HepG2 (cell line): Measurements from ENCODE around the gene GJD3. TPM values are rescaled to one million over a fixed set of nuclear protein-coding genes. Genes with fewer than 3 reads are reported as not detected.
A peak's percentile ranks its signal among the peaks of the same experiment; 100 is the strongest.

Source experiments
- FOSL2 ChIP-seq: sonication (generic); formaldehyde crosslinking; IDR thresholded peaks from 2 replicates; pipeline ENCODE4 v1.4.0; 2020; ENCODE audit warnings: missing genetic modification reagents
- FOXA1 ChIP-seq, 2 experiments: fragments of 450-650 bp in 1 of 2; sonication (generic) in 1 of 2; formaldehyde crosslinking in 1 of 2; IDR thresholded peaks; 2 replicates each; pipeline versions ENCODE4 v1.4.0 to v1.6.1; 2016 to 2020; ENCODE audit warnings: missing genetic modification reagents in 1 of 2
- GPN1 ChIP-seq: sonication (generic); formaldehyde crosslinking; IDR thresholded peaks from 2 replicates; pipeline ENCODE4 v1.5.1; 2020; ENCODE audit warnings: missing genetic modification reagents, borderline replicate concordance
- HNRNPH1 ChIP-seq: fragments of 200-400 bp; formaldehyde crosslinking; optimal IDR thresholded peaks from 2 replicates; pipeline ENCODE3; 2017; ENCODE audit warnings: mild to moderate bottlenecking, low read depth, low read length
- IRF2 ChIP-seq: IDR thresholded peaks from 2 replicates; pipeline ENCODE4 v1.6.1; 2018; ENCODE audit warnings: missing genetic modification reagents, missing compliant biosample characterization
- RBAK ChIP-seq: sonication (generic); formaldehyde crosslinking; IDR thresholded peaks from 2 replicates; pipeline ENCODE4 v1.5.1; 2020; ENCODE audit warnings: mild to moderate bottlenecking, missing genetic modification reagents
- SIN3A ChIP-seq: IDR thresholded peaks from 2 replicates; pipeline ENCODE4 v1.6.1; 2011; ENCODE audit warnings: low read depth, mild to moderate bottlenecking, control low read depth, low read length, borderline replicate concordance
- SRSF4 ChIP-seq: fragments of 200-400 bp; formaldehyde crosslinking; IDR thresholded peaks from one replicate; pipeline ENCODE4 v1.6.1; 2018; ENCODE audit warnings: mild to moderate bottlenecking, low read depth, low read length, moderate library complexity; ENCODE audit not compliant: poor library complexity, severe bottlenecking
- THAP11 ChIP-seq: IDR thresholded peaks from 2 replicates; pipeline ENCODE4 v1.6.1; 2016; ENCODE audit warnings: missing biosample characterization, missing genetic modification reagents
- ZBTB42 ChIP-seq: sonication (generic); formaldehyde crosslinking; IDR thresholded peaks from 2 replicates; pipeline ENCODE4 v1.5.0; 2020; ENCODE audit warnings: mild to moderate bottlenecking, missing genetic modification reagents
- ZNF17 ChIP-seq: sonication (generic); formaldehyde crosslinking; IDR thresholded peaks from 2 replicates; pipeline ENCODE4 v1.5.0; 2020; ENCODE audit warnings: mild to moderate bottlenecking, missing genetic modification reagents
- ZNF24 ChIP-seq: fragments of 450-650 bp; IDR thresholded peaks from 2 replicates; pipeline ENCODE4 v1.6.1; 2017; ENCODE audit warnings: antibody characterized with exemption, mild to moderate bottlenecking
- ZNF34 ChIP-seq: sonication (generic); formaldehyde crosslinking; IDR thresholded peaks from 2 replicates; pipeline ENCODE4 v1.4.0; 2020; ENCODE audit warnings: mild to moderate bottlenecking, missing genetic modification reagents, borderline replicate concordance
- ZNF441 ChIP-seq: sonication (generic); formaldehyde crosslinking; IDR thresholded peaks from 2 replicates; pipeline ENCODE4 v1.7.0; 2021; ENCODE audit warnings: missing genetic modification reagents, borderline replicate concordance
- ZNF570 ChIP-seq: sonication (generic); formaldehyde crosslinking; IDR thresholded peaks from 2 replicates; pipeline ENCODE4 v1.4.0; 2020; ENCODE audit warnings: mild to moderate bottlenecking, missing genetic modification reagents, borderline replicate concordance
- ZNF75D ChIP-seq: sonication (generic); formaldehyde crosslinking; IDR thresholded peaks from 2 replicates; pipeline ENCODE4 v1.8.1; 2023; ENCODE audit warnings: missing genetic modification reagents, mild to moderate bottlenecking, borderline replicate concordance
- ZNF879 ChIP-seq: sonication (generic); formaldehyde crosslinking; IDR thresholded peaks from 2 replicates; pipeline ENCODE4 v1.8.1; 2023; ENCODE audit warnings: missing genetic modification reagents
- polyA plus RNA-seq, 8 experiments: library from polyadenylated mRNA; depleted of rRNA in 3 of 8; stranded (reverse) in 7 of 8; unstranded in 1 of 8; fragments of >200 nt; fragmentation: Illumina TruSeq in 4 of 8; extraction: Trizol in 4 of 8; gene quantifications; 2 replicates each; pipeline versions ENCODE4 v1.2.1 to v1.2.3, GENCODE V29; 2011 to 2016; ENCODE audit warnings: low read depth in 4 of 8, missing spikeins in 1 of 8, mixed read lengths in 1 of 8; ENCODE audit not compliant: insufficient read depth in 1 of 8
- total RNA-seq, 5 experiments: library from RNA; depleted of rRNA; stranded (reverse); fragments of >200 nt; fragmentation: Illumina TruSeq; extraction: Trizol; gene quantifications; 2 replicates each; pipeline ENCODE4 v1.2.3, GENCODE V29; 2016; ENCODE audit warnings: low read depth in 1 of 5
- TF ChIP-seq, protein P1 (sequence below): sonication (generic); formaldehyde crosslinking; IDR thresholded peaks from 2 replicates; pipeline ENCODE4 v1.5.0; 2020; ENCODE audit warnings: missing genetic modification reagents
- TF ChIP-seq, protein P2 (sequence below): sonication (generic); formaldehyde crosslinking; IDR thresholded peaks from 2 replicates; pipeline ENCODE4 v1.4.0; 2020; ENCODE audit warnings: mild to moderate bottlenecking, missing genetic modification reagents
- TF ChIP-seq, protein P3 (sequence below): sonication (generic); formaldehyde crosslinking; IDR thresholded peaks from 2 replicates; pipeline ENCODE4 v1.4.0; 2020; ENCODE audit warnings: missing genetic modification reagents
- TF ChIP-seq, protein P4 (sequence below): sonication (generic); formaldehyde crosslinking; IDR thresholded peaks from 2 replicates; pipeline ENCODE4 v1.4.0; 2020; ENCODE audit warnings: missing genetic modification reagents
- TF ChIP-seq, protein P5 (sequence below): sonication (generic); formaldehyde crosslinking; IDR thresholded peaks from 2 replicates; pipeline ENCODE4 v1.8.0; 2022; ENCODE audit warnings: low read depth, missing genetic modification reagents
- TF ChIP-seq, protein P6 (sequence below): IDR thresholded peaks from 2 replicates; pipeline ENCODE4 v1.6.1; 2016; ENCODE audit warnings: mild to moderate bottlenecking

GJD3 gene
- total and polyA plus RNA-seq, 2 of the 13 experiments (the other 11 are each of a cell fraction or from before 2014, with no cell fraction given), result not detected

DNA sequence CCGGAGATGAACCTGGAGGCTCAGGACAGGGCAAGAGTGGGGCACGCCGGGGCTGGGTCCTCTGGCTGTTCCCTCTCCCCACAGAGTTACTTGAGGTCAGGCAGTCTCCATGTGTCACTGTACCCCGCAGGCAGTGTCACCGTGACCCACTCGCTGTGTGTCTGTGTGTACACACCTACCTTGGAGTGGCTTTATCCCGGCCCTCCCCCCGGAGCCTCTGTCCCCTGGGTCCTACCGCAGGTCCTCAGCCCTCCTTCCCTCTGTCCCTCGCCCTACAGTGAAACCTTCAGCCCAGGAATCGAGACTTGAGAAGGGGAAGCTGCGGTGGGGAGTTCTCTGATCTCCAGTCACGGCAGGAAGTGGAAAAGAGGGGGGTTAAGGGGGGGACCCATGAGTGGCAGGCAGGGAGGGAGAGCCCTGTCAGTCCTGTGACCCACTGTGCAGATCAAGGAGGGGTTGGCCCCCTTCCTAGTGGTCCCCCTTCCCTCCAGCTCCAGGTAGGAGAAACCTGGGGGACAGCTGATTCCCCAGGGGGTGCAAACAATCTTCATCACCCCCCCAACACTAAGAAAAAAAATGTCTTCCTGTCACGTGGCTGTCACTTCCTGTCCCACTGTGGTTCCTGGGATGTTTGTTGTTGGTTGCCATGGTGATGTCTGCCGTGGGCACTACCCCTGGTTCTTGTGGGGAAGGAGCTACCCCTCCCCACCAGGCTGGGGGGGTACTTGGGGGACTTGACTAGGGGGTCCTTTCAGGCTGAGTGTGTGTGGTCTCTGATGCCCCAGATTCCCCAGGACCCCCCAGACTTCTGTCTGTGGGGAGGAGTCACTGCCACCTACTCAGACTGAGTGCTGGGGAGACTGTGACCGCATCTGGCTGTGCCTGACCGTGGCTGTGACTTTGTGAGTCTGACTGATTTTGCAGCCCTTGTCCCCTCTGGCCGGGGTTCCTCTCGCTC is 41.9 kb downstream of the GJD3 start (continued):
- TF ChIP-seq, protein P1, sequence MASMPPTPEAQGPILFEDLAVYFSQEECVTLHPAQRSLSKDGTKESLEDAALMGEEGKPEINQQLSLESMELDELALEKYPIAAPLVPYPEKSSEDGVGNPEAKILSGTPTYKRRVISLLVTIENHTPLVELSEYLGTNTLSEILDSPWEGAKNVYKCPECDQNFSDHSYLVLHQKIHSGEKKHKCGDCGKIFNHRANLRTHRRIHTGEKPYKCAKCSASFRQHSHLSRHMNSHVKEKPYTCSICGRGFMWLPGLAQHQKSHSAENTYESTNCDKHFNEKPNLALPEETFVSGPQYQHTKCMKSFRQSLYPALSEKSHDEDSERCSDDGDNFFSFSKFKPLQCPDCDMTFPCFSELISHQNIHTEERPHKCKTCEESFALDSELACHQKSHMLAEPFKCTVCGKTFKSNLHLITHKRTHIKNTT, result no peak
- no peak for TF ChIP-seq ZNF24
- TF ChIP-seq FOSL2, result no peak
- TF ChIP-seq ZNF75D (CRISPR knock-in tag), result no peak
- TF ChIP-seq, protein P2, sequence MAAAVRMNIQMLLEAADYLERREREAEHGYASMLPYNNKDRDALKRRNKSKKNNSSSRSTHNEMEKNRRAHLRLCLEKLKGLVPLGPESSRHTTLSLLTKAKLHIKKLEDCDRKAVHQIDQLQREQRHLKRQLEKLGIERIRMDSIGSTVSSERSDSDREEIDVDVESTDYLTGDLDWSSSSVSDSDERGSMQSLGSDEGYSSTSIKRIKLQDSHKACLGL (CRISPR knock-in tag), result no peak
- TF ChIP-seq SIN3A, result no peak
- TF ChIP-seq FOXA1 (IDR thresholded peaks at IDR 0.05), result no peak
- TF ChIP-seq FOXA1 (CRISPR knock-in tag; IDR thresholded peaks at IDR 0.05), result 0 out of 2 replicates have a peak, but pooled peaks have one; percentile 34
- TF ChIP-seq, protein P3, sequence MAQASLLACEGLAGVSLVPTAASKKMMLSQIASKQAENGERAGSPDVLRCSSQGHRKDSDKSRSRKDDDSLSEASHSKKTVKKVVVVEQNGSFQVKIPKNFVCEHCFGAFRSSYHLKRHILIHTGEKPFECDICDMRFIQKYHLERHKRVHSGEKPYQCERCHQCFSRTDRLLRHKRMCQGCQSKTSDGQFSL (CRISPR knock-in tag), result peak; percentile 73; the same call in 1 of the 2 replicates
- TF ChIP-seq RBAK (CRISPR knock-in tag), result no peak
- TF ChIP-seq, protein P4, sequence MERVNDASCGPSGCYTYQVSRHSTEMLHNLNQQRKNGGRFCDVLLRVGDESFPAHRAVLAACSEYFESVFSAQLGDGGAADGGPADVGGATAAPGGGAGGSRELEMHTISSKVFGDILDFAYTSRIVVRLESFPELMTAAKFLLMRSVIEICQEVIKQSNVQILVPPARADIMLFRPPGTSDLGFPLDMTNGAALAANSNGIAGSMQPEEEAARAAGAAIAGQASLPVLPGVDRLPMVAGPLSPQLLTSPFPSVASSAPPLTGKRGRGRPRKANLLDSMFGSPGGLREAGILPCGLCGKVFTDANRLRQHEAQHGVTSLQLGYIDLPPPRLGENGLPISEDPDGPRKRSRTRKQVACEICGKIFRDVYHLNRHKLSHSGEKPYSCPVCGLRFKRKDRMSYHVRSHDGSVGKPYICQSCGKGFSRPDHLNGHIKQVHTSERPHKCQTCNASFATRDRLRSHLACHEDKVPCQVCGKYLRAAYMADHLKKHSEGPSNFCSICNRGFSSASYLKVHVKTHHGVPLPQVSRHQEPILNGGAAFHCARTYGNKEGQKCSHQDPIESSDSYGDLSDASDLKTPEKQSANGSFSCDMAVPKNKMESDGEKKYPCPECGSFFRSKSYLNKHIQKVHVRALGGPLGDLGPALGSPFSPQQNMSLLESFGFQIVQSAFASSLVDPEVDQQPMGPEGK (CRISPR knock-in tag), result peak; percentile 88
- TF ChIP-seq IRF2 (CRISPR knock-in tag), result no peak
- TF ChIP-seq, protein P5, sequence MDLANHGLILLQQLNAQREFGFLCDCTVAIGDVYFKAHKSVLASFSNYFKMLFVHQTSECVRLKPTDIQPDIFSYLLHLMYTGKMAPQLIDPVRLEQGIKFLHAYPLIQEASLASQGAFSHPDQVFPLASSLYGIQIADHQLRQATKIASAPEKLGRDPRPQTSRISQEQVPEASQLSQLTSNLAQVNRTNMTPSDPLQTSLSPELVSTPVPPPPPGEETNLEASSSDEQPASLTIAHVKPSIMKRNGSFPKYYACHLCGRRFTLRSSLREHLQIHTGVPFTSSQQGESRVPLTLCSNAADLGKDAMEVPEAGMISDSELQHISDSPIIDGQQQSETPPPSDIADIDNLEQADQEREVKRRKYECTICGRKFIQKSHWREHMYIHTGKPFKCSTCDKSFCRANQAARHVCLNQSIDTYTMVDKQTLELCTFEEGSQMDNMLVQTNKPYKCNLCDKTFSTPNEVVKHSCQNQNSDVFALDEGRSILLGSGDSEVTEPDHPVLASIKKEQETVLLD (CRISPR knock-in tag), result no peak
- no peak for TF ChIP-seq ZBTB42 (CRISPR knock-in tag)
- no peak for TF ChIP-seq ZNF34 (CRISPR knock-in tag)
- TF ChIP-seq ZNF570 (CRISPR knock-in tag), result no peak
- no peak for TF ChIP-seq GPN1 (CRISPR knock-in tag)
- no peak for TF ChIP-seq HNRNPH1
- TF ChIP-seq SRSF4, result no peak
- TF ChIP-seq, protein P6, sequence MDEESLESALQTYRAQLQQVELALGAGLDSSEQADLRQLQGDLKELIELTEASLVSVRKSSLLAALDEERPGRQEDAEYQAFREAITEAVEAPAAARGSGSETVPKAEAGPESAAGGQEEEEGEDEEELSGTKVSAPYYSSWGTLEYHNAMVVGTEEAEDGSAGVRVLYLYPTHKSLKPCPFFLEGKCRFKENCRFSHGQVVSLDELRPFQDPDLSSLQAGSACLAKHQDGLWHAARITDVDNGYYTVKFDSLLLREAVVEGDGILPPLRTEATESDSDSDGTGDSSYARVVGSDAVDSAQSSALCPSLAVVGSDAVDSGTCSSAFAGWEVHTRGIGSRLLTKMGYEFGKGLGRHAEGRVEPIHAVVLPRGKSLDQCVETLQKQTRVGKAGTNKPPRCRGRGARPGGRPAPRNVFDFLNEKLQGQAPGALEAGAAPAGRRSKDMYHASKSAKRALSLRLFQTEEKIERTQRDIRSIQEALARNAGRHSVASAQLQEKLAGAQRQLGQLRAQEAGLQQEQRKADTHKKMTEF (CRISPR knock-in tag), result no peak
- no peak for TF ChIP-seq ZNF879 (CRISPR knock-in tag)
- TF ChIP-seq ZNF441 (CRISPR knock-in tag), result no peak
- TF ChIP-seq THAP11, result peak; percentile 40; the same call in 1 of the 2 replicates
- TF ChIP-seq ZNF17, result no peak
